ENCODE results near the gene SOX6.
"Not testable (repeated sequence)": the region's sequence is repeated elsewhere in the genome, so short reads cannot be mapped to it uniquely, and the experiment has no call there.

Gene SOX6

DNA sequence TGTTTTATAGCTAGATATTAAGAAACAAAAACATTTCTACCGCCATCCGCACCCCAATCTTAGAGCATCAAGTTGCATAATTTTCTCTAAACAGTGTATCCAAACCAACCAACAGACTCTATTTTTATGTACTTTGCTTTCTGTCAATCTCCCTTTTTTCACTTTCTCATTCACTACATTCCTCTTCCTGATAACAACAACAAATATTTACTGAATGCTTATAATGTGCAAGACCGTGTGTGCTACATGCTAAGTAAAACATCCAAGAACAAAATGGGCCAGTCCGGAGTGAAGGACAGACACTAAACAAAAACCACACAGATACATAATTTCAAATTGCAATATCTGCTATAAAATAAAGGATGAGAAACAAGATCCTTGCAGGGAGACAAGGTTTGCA is 38.6 kb upstream of the SOX6 start:
- Histone ChIP-seq H3K4me3 (ENCODE audit: low read length) (no peak overlapping the region), H3K9me2 (replicated peaks; ENCODE audit: control insufficient read depth, low read length) (no peaks in the 10 kb centered on the region), H3K36me3 (ENCODE audit: control insufficient read depth, low read length) (no peaks in the 10 kb centered on the region), H3K27ac (ENCODE audit: low read depth, low read length) (no peak overlapping the region), H4K20me1 (ENCODE audit: control insufficient read depth, insufficient read depth, low read depth, low read length) (no peaks in the 10 kb centered on the region), H3K4me1 (ENCODE audit: control insufficient read depth, low read length) (no peaks in the 10 kb centered on the region), H3K9me3 (ENCODE audit: control insufficient read depth, insufficient read depth, low read length) (no peaks in the 10 kb centered on the region), H3K4me2 (ENCODE audit: low read length) (no peak overlapping the region), H3K79me2 (ENCODE audit: control insufficient read depth, low read length) (no peaks in the 10 kb centered on the region), H3K27me3 (ENCODE audit: control insufficient read depth, low read length) (no peaks in the 10 kb centered on the region), H3F3A (ENCODE audit: control insufficient read depth, insufficient read depth) (no peaks in the 10 kb centered on the region)
- TF ChIP-seq, protein P1, sequence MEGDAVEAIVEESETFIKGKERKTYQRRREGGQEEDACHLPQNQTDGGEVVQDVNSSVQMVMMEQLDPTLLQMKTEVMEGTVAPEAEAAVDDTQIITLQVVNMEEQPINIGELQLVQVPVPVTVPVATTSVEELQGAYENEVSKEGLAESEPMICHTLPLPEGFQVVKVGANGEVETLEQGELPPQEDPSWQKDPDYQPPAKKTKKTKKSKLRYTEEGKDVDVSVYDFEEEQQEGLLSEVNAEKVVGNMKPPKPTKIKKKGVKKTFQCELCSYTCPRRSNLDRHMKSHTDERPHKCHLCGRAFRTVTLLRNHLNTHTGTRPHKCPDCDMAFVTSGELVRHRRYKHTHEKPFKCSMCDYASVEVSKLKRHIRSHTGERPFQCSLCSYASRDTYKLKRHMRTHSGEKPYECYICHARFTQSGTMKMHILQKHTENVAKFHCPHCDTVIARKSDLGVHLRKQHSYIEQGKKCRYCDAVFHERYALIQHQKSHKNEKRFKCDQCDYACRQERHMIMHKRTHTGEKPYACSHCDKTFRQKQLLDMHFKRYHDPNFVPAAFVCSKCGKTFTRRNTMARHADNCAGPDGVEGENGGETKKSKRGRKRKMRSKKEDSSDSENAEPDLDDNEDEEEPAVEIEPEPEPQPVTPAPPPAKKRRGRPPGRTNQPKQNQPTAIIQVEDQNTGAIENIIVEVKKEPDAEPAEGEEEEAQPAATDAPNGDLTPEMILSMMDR (IDR thresholded peaks at IDR 0.05; ENCODE audit: low read depth, low read length, poor library complexity, severe bottlenecking), result no peak
- TF ChIP-seq EZH2phosphoT487 (IDR thresholded peaks at IDR 0.05; ENCODE audit: borderline replicate concordance, low read length), result no peak

DNA sequence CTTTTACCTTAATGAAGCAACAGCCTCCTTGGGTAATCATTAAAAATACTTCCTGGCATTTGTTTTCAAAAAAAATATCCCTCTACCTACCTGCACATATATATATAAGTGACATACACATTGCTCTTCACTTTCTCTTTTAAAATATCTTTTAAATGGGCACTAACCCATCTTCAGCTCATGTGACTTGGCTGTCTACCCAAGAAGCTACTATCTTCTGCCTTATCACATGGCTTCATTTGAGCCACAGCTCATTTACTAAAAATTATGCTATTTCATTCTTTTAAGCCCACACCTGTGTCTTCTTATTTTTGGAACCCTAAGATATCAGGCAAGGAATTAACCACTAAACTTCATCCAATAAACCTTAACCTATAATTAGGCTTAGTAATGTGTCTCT is 37.0 kb upstream of the SOX6 start:
- Histone ChIP-seq H3K4me1 (ENCODE audit: control insufficient read depth, low read length) (no peaks in the 10 kb centered on the region), H3K9me3 (ENCODE audit: control insufficient read depth, insufficient read depth, low read length) (no peaks in the 10 kb centered on the region), H3K4me2 (ENCODE audit: low read length) (no peak overlapping the region), H3K36me3 (ENCODE audit: control insufficient read depth, low read length) (no peaks in the 10 kb centered on the region), H3K9me2 (replicated peaks; ENCODE audit: control insufficient read depth, low read length) (no peaks in the 10 kb centered on the region), H4K20me1 (ENCODE audit: control insufficient read depth, insufficient read depth, low read depth, low read length) (no peaks in the 10 kb centered on the region), H3K27me3 (ENCODE audit: control insufficient read depth, low read length) (no peaks in the 10 kb centered on the region), H3F3A (ENCODE audit: control insufficient read depth, insufficient read depth) (no peaks in the 10 kb centered on the region), H3K27ac (ENCODE audit: low read depth, low read length) (no peak overlapping the region), H3K79me2 (ENCODE audit: control insufficient read depth, low read length) (no peaks in the 10 kb centered on the region), H3K4me3 (ENCODE audit: low read length) (no peak overlapping the region)
- no peak for TF ChIP-seq EZH2phosphoT487 (IDR thresholded peaks at IDR 0.05; ENCODE audit: borderline replicate concordance, low read length)
- TF ChIP-seq, protein P1 (IDR thresholded peaks at IDR 0.05; ENCODE audit: low read depth, low read length, poor library complexity, severe bottlenecking), result no peak

GRCh38 chr11:16392616-16393015 is 36.3 kb upstream of the SOX6 start:
- TF ChIP-seq EZH2phosphoT487 (IDR thresholded peaks at IDR 0.05; ENCODE audit: borderline replicate concordance, low read length), result no peak
- TF ChIP-seq, protein P1 (IDR thresholded peaks at IDR 0.05; ENCODE audit: low read depth, low read length, poor library complexity, severe bottlenecking), result no peak
- no peaks in the 10 kb centered on the region for H3K36me3 ChIP-seq (ENCODE audit: control insufficient read depth, low read length)
- H3K9me3 ChIP-seq (ENCODE audit: control insufficient read depth, insufficient read depth, low read length), result no peaks in the 10 kb centered on the region
- no peaks in the 10 kb centered on the region for H3K27me3 ChIP-seq (ENCODE audit: control insufficient read depth, low read length)
- H3K79me2 ChIP-seq (ENCODE audit: control insufficient read depth, low read length), result no peaks in the 10 kb centered on the region
- H3K4me3 ChIP-seq (ENCODE audit: low read length), result no peak overlapping the region
- H4K20me1 ChIP-seq (ENCODE audit: control insufficient read depth, insufficient read depth, low read depth, low read length), result no peaks in the 10 kb centered on the region
- H3K4me1 ChIP-seq (ENCODE audit: control insufficient read depth, low read length), result no peaks in the 10 kb centered on the region
- no peaks in the 10 kb centered on the region for H3K9me2 ChIP-seq (replicated peaks; ENCODE audit: control insufficient read depth, low read length)
- no peak overlapping the region for H3K27ac ChIP-seq (ENCODE audit: low read depth, low read length)
- no peak overlapping the region for H3K4me2 ChIP-seq (ENCODE audit: low read length)
- H3F3A ChIP-seq (ENCODE audit: control insufficient read depth, insufficient read depth), result no peaks in the 10 kb centered on the region

DNA sequence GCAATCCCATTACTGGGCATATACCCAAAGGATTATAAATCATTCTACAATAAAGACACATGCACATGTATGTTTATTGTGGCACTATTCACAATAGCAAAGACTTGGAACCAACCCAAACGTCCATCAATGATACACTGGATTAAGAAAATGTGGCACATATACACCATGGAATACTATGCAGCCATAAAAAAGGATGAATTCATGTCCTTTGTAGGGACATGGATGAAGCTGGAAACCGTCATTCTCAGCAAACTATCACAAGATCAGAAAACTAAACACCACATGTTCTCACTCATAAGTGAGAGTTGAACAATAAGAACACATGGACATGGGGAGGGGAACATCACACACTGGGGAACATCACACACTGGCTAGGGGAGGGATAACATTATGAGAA is 34.5 kb upstream of the SOX6 start:
- not testable (repeated sequence) for H4K20me1 ChIP-seq (ENCODE audit: control insufficient read depth, insufficient read depth, low read depth, low read length); H3K79me2 ChIP-seq (ENCODE audit: control insufficient read depth, low read length); H3K4me1 ChIP-seq (ENCODE audit: control insufficient read depth, low read length); H3K9me3 ChIP-seq (ENCODE audit: control insufficient read depth, insufficient read depth, low read length); H3K36me3 ChIP-seq (ENCODE audit: control insufficient read depth, low read length); H3K9me2 ChIP-seq (replicated peaks; ENCODE audit: control insufficient read depth, low read length); H3K4me3 ChIP-seq (ENCODE audit: low read length); H3K27ac ChIP-seq (ENCODE audit: low read depth, low read length); H3F3A ChIP-seq (ENCODE audit: control insufficient read depth, insufficient read depth); H3K4me2 ChIP-seq (ENCODE audit: low read length); H3K27me3 ChIP-seq (ENCODE audit: control insufficient read depth, low read length)
